HG02938 (cell line): ENCODE measurements around the gene PPP1CB.

Experiments used
- ATAC-seq: cut with Tn5 transposase; IDR thresholded peaks from one replicate; pipeline ENCODE4 v1.9.1; 2021; ENCODE audit warnings: mild to moderate bottlenecking, moderate library complexity; ENCODE audit not compliant: unreplicated experiment

The PPP1CB gene

DNA sequence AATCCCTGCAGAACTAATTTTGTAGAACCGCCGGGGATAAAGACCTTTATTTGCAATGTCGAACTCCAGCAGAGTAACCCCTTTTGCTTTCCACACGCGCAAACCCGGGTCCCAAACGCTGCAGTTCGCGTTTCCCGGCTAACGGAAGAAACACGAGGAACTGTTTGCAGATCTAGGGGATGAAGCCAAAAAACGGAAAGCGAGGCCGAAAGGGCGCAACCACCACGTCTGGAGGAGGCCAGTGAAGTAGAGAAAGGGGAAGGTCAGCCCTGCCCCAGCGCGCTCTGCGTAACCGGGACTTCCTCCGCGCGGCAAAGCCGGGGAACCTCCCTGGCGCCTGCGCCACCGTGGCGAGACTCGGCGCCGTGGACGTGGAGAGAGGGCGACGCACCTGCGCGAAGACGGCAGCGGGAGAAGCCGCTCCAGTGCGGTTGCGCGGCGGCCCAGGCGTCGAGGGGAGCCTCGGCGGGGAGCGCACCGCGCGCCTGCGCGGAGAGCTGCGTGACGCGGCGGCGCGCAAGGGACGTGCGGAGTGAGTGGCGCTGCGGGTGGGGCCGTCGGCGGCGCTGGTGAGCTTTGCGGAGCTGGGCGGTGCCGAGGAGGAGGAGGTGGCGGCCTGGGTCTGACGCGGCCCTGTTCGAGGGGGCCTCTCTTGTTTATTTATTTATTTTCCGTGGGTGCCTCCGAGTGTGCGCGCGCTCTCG lies at the start of gene PPP1CB:
Gene PPP1CB, plus strand, starts transcription at position 579 of the 704 bp plus-strand sequence. CDS start 295 bp downstream, outside the sequence.
- ATAC-seq: peak; percentile 79

DNA sequence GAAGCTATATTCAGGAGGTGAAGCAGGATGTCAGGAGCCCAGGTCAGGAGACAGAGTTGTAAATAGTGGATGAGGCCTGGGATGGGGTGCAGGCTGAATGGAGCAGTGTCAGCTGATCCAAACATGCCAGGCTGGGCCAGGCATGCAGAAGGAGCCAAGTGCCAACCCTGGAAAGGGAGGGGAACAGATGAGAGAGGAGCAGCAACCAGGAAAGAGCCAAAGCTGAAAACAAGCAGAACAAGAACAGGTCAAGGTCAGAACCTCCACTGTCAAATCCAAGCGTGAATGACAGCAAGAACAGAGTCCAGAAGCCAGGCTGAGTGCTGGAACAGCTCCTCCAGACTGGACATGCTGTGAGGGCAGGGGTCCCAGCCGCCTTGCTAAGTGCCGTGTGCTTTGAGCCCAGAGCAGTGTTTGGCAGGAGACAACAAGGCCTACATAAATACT lies 49.2 kb upstream of the PPP1CB start:
- ATAC-seq: no peak

DNA sequence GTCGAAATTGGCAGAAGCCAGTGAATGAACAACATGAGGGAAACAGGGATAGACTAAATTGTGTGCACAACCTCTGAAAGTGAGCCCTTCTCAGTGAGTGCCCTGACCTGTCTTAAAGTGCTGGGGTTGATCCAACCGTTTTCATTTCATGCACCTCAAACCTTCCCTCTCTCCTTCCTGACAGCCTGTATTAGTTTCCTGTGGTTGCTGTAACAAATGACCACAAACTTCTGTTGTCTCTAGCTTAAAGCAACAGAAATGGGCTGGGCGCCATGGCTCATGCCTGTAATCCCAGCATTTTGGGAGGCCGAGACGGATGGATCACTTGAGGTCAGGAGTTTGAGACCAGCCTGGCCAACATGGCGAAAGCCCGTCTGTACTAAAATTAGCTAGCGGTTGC lies 48.8 kb upstream of the PPP1CB start:
- no peak for ATAC-seq

DNA sequence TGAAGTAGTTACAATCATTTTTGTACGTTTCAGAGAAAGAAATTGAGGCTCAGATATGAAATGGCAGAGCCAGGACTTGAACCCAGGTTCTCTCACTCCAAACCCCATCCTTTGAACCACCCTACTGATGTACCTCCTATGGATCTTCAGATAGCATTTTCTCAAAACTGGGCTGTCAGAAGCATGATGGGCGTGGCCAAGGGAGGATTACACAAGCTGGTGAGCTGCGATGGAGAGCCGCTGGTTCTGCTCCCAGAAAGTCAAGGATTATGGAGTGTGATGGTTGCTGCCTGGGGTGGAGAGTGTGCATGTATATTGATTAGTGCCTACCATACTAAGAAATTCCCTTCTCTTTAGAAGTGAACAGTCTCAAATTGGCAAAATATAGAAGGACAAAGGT lies 47.0 kb upstream of the PPP1CB start:
- ATAC-seq: no peak

DNA sequence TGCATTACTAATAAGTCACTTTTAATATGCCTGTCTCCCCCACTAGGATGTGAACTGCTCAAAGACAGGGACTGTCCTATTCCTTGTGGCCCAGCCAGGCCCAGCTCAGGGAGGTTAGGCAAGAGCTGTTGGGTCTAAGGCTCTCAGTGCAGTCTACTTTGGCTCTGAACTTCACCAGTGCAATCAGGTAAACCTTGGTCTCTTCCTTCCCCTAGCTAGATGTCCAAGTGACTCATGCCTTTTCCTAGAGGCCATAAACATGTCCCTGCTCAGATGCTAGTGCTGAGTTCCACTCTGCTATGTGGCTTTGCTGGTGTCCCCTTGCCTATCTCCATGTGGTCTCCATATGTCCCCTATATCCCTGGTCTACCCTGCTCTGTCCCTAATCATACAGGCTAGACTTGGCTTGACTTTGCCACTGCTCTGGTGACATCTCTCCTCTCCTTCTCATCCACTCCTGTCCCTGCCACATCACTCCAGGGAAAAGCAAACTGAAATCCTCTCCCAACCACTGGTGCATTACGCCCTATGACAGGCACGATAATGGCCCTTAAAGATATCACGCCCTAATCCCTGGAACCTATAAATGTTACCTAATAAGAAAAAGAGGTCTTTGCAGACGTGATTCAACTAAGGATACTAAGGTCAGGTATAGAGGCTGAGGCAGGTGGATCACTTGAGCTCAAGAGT lies 45.7 kb upstream of the PPP1CB start:
- no peak for ATAC-seq

DNA sequence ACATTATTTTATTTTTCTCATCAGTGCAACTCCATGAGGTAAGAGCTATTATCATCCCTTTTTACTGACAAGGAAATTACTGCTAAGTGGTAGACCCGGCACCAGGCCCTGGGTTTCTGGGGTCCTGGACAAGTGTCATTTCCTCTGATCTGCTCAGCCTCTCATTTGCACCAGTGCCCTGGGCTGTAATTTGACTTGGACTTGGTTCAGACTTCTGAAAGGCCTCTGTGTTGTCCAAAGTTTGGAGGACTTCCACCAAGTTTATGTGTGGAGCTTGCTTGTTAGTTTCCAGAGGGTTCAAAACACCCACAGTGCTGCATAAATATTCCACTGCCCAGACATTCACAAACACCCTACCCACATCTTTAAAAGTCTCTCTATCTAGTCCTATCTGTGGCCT lies 44.0 kb upstream of the PPP1CB start:
- ATAC-seq: no peak

DNA sequence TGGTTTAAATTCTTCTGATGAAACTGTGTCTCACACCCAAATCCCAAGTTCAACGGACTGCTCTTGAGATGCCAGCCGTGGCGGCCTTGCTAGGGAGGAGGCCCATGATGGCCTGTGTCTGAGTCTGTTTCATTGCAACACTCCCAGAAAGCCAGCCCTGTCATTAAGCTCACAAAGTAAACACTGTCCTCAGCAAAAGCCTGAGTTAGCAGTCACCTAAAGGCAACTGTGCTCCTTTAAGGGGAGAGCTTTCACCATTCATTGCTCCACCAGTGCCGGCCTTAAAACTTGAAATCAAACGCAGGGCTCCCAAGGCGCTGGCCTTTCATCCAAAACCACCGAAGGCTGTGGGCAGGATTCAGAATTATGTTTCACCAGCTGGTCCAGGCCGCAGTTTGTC lies 42.5 kb upstream of the PPP1CB start:
- no peak for ATAC-seq

DNA sequence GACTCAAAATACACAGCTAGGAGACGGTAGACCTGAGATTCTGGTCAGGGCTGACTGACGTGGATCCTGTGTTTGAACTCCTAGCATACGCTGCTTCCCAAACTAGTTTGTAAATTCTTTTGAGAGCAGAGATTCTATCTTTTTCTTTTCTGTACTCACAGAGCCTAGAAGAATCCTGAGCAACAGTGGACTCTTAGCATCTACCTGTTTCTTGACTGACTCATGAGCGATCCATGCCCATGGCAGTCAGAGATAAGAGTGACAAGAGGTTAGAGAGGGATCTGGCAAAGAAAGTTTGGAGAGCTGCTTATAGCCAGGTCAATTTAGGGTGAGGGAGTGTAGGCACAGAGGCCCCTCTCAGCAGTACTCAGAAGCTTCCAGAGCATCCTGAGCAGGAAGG lies 41.1 kb upstream of the PPP1CB start:
- no peak for ATAC-seq

DNA sequence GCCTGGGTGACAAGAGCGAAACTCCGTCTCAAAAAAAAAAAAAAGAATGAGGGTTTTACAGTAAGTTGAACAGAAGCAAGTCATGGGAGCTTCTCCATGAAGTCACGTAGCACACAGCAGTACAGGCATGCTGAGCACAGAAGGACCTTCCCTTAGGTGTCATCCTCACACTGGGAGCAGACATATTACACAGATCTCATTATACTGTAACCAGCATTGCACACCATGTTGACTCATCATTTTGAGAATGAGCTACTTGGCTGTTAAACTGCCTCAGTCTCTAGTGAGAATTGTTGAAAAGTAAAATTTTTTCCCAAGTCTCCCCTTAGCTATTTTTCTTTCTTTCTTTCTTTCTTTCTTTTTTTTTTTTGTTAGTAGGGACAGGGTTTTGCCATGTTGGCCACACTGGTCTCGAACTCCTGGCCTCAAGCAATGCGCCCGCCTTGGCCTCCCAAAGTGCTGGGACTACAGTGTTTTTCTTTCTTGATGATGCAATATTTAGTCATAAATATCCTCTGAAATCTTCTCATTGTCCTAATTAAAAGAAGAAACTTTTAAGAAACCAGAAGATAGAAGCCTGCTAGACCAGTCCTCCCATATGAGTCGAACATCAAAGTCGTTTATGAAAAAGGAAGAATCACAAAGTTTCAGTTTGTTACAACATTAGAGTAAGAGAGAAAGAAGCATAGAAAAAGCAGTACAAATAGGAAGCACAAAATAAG lies 37.9 kb upstream of the PPP1CB start:
- no peak for ATAC-seq

DNA sequence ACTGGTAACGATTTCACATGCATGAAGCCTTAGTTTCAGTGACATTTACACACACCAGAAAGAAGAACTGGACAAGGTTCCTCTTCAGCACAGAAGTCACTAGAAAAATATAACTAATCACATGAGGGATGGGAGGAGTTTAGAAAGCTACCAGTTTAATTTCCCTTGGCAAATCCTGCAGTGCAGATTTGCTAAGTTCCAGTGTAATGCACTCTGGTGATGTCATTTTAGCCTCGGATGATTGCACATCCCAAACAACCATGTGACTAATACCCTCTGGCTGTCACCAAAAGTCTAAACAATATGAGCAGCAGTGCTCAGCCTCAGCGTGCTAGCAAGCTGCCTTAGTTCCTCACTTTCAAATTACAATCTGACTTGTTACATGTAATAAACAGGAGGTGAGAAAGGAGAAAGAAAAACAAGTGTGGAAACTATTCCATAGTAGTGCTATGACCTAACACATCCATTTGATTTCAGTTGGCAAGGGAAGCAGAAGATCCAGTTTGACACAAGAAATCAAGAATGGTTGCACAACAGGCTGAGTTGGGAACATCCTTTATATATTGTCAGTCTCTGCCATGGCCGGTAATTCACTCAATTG lies 35.3 kb upstream of the PPP1CB start:
- ATAC-seq: no peak

DNA sequence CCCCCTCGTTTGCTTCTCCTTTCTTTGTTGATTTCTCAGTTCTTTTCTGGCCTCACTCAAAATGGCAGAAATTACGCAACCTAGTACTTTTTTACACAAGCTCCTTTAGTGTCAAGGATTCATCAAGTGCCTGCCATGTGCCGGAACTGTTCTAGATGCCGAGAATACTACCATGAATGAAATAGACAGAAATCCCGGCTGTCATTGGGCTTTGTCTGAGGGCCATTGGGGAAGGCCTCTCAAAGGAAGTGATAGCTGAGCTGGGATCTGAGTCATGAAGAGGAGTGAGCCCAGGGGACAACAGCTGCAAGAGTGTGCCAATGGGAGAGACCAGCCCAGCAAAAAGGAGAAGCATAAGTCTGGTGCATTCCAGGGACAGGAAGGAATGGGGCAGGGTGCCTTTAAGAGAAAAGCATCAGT lies 34.3 kb upstream of the PPP1CB start:
- ATAC-seq: no peak

DNA sequence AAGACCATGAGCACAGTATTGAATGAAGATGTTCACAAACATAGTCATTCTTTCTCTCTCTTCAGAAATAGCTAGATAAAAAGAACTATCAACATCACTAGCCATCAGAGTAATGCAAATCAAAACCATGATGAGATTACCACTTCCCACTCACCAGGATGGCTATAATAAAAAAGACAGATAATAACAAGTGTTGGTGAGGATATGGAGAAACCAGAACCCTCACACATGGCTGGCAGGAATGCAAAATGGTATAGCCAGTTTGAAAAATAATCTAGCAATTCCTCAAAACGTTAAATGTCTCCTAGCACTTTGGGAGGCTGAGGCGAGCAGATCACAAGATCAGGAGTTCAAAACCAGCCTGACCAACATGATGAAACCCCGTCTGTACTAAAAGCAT lies 31.3 kb upstream of the PPP1CB start:
- no peak for ATAC-seq

DNA sequence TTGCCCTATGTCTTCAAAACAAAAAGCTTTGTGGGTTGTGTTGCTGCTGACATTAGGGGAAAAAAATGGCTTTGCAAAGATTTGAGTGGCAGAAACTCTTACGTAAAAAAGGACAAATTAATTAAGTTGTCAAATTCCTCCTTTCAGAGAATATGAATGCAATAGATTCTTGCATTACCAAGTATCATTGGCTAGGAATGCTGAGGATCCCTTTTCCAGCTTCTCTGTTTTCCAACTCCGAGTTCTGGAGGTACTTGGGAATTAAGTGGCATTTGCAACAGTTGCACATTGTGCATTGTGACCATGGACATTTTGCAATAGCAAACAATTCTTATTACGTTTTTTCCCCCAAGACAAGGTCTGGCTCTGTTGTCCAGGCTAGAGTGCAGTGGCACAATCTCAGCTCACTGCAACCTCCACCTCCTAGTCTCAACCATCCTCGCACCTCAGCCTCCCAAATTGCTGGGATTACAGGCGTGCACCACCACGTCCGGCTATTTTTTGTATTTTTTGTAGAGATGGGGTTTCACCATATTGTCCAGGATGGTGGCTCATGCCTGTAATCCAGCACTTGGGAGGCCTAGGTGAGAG lies 29.9 kb upstream of the PPP1CB start:
- no peak for ATAC-seq

DNA sequence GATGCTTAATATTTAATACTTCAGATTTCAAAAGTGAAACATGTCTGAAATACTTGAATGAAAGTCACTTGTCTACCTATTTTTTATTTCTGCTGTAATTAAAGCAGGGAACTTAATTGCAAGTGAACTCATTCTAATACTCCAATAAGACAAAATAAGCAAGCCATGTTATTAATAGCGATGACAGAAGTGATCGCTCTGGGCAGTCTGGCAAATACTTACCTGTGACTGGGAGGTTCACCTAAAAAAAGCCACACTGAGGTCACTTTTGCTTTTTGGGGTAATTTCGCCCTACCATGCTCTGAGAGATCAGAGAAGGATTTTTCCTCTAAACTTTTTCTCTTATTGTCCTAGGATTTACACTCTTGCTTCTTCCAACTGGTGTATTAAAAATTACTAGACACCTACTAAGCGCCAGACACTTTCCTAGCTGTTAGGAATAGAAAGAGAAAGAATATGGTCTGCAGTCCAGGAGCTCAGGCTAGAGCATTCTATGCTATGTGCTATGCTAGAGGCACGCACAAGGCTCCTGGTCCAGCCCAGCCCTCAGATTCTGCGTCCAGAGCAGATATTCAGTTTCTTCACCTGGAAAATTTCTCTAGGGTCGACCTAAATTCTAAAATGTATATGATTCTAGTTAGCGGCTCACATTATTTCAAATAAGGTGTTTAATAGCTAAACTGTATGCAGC lies 26.5 kb upstream of the PPP1CB start:
- ATAC-seq: no peak

DNA sequence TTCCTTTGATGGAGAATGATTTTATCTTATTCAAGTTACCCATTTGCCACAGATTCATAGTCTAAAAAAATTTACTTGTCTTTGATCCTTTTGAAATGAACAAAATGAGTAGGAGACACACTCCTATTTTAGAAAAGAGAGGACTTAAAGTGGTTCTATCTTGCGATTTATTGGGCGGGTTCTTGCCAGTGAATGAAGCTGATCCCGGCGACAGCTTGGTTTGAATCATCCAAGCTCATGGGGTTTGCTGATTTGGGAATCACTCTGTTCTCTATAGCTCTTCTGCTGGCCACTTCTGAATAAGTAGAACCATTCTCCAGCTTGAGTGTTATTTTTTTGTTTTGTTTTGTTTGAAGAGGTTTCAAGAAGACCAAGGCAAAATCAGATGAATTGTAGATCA lies 25.5 kb upstream of the PPP1CB start:
- no peak for ATAC-seq

DNA sequence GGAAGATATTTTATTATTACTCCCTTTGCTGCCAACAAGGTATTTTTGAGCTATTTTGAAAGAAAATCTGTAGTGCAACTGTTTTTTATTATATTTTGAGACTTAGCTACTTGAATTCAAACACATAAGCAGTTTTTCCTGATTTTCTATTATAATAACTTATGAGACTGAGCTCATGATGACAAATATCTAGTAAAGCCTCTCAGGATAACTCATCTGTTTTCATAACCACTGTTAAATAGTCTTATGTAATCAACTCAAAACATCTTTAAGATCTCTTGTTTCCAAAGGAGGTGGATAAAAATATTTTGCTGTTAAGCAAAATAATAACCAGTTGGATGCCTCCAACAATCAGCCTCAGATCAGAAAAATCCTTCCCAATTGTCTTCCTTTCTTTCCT lies 21.9 kb upstream of the PPP1CB start:
- ATAC-seq: no peak

DNA sequence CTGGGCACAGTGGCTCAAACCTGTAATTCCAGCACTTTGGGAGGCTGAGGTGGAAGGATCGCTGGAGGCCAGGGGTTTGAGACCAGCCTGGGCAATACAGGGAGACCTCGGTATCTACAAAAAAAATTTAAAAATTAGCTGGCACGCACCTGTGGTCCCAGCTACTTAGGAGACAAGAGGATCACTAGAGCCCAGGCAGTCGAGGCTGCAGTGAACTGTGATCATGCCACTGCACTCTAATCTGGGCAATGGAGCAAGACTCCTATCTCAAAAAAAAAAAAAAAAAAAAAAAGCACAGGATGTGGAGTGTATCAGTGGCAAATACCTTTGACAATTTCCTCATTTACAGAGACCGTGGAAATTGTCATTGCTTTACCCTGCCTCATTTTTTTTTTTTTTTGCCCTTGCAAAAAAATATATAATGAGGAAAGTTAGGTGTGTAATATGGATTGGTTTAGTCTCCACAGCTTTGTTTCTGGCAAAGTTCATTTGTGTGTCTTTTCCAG lies 20.9 kb upstream of the PPP1CB start:
- no peak for ATAC-seq

DNA sequence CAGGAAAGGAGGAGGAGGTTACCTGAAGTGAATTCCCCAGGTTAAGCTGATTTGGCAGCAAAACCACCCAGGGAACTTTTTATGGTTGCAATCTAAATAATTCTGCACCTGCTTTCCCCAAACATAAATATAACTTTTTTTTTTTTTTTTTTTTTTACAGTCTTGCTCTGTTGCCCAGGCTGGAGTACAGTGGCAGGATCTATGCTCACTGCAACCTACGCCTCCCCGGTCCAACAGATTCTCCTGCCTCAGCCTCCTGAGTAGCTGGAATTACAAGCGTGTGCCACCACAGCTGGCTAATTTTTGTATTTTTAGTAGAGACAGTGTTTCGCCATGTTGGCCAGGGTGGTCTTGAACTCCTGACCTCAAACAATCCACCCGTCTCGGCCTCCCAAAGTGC lies 16.1 kb upstream of the PPP1CB start:
- ATAC-seq: no peak

DNA sequence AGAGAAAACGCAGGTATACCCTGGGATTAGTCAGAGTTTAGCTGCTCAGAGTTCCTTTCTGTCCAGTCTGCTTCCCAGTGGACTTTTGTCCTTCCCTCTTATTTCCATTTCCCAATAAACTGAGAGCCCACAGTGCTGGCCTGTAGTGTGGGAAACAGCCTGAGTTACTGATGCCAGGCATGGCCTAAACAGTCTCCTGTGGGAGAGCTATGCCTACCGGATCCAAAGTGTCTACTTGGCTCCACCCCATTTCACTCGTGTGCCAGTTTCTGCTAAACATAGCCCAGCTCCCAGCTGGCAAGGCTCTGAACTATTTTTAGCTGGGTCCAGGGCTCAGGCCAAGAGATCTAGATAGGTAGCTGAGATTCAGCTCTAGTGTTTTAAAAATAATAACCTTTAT lies 15.6 kb upstream of the PPP1CB start:
- ATAC-seq: no peak

DNA sequence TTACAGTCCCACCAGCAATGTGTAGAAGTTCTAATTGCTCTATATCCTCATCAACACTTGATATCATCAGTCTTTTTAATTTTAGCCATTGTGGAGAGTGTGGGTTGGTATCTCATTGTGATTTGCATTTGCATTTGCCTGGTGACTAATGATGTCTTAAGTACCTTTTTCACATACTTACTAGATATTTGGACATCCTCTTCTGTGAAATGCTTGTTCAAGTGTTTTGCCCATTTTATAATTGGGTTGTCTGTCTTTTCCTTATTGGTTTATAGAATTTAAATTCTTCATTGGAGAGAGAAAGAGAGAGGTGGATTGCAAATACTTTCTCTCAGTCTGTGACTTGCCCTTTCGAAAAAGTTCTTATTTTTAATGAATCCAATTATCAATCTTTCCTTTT lies 14.0 kb upstream of the PPP1CB start:
- ATAC-seq: no peak
